Prostate gland (tissue), 2 donors: ENCODE data around the gene ANKRD62.

Source experiments
- POLR2A ChIP-seq: fragments of 450-650 bp; IDR thresholded peaks from one replicate; pipeline ENCODE4 v1.6.1; 2016; ENCODE audit warnings: antibody characterized with exemption, mild to moderate bottlenecking
- POLR2AphosphoS5 ChIP-seq: sonication (generic); formaldehyde crosslinking; IDR thresholded peaks from one replicate; pipeline ENCODE4 v1.6.1; 2017; ENCODE audit warnings: antibody characterized with exemption
- TF ChIP-seq, protein P1 (sequence below), 4 experiments: fragments of 200-600 bp in 2 of 4; fragments of 450-650 bp in 2 of 4; sonication (generic) in 2 of 4; IDR thresholded peaks; 1 replicate in 3 of 4; 2 replicates in 1 of 4; pipeline ENCODE4 v1.5.1; 2016 to 2019; ENCODE audit warnings: antibody characterized with exemption in 4 of 4, mild to moderate bottlenecking in 2 of 4, moderate library complexity in 2 of 4

- TF ChIP-seq, protein P1, sequence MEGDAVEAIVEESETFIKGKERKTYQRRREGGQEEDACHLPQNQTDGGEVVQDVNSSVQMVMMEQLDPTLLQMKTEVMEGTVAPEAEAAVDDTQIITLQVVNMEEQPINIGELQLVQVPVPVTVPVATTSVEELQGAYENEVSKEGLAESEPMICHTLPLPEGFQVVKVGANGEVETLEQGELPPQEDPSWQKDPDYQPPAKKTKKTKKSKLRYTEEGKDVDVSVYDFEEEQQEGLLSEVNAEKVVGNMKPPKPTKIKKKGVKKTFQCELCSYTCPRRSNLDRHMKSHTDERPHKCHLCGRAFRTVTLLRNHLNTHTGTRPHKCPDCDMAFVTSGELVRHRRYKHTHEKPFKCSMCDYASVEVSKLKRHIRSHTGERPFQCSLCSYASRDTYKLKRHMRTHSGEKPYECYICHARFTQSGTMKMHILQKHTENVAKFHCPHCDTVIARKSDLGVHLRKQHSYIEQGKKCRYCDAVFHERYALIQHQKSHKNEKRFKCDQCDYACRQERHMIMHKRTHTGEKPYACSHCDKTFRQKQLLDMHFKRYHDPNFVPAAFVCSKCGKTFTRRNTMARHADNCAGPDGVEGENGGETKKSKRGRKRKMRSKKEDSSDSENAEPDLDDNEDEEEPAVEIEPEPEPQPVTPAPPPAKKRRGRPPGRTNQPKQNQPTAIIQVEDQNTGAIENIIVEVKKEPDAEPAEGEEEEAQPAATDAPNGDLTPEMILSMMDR (IDR thresholded peaks at IDR 0.05): no peak
- TF ChIP-seq POLR2AphosphoS5 (no peak), POLR2A (no peak)
Measured at GRCh38 chr18:12066910-12067511, 26.6 kb upstream of the ANKRD62 start.
